Ovary (tissue), 10 donors: ENCODE data around the gene CYB5R3. TPM values are rescaled to one million over a fixed set of nuclear protein-coding genes. Genes with fewer than 3 reads are reported as not detected.

Experiments used
- DNase-seq, 5 donors: peaks; one replicate each; pipeline ENCODE4 v3.0.0-alpha.2; 2019 to 2020
- H3K27ac ChIP-seq, 2 donors: fragments of 200-600 bp; one replicate each; pipeline versions ENCODE4 v1.5.1 to v1.8.0; 2019 to 2022
- H3K27me3 ChIP-seq: fragments of 200-600 bp; one replicate; pipeline ENCODE4 v1.8.0; 2022
- H3K36me3 ChIP-seq: fragments of 200-600 bp; sonication (generic); one replicate; pipeline ENCODE4 v1.5.1; 2019
- H3K4me1 ChIP-seq: one replicate; pipeline ENCODE4 v1.8.1; 2013; ENCODE audit warnings: mild to moderate bottlenecking, moderate library complexity; ENCODE audit not compliant: insufficient read depth
- H3K4me3 ChIP-seq: fragments of 200-600 bp; sonication (generic); one replicate; pipeline ENCODE4 v1.5.1; 2017
- H3K9me3 ChIP-seq, 2 donors: fragments of 200-600 bp in 1 of 2; sonication (generic) in 1 of 2; one replicate each; pipeline versions ENCODE4 v1.5.1 to v1.8.1; 2013 to 2019; ENCODE audit warnings: mild to moderate bottlenecking in 1 of 2, moderate library complexity in 1 of 2
- EP300 ChIP-seq: sonication (generic); formaldehyde crosslinking; IDR thresholded peaks from one replicate; pipeline ENCODE4 v1.6.1; 2017; ENCODE audit warnings: antibody characterized with exemption
- POLR2A ChIP-seq: fragments of 450-650 bp; IDR thresholded peaks from one replicate; pipeline ENCODE4 v1.6.1; 2017; ENCODE audit warnings: antibody characterized with exemption, mild to moderate bottlenecking, moderate library complexity
- WGBS, 3 donors: extraction: QIAGEN DNeasy Blood & Tissue Kit in 1 of 3; methylation state at CpG; one replicate each; pipeline versions ENCODE4 v1.1.5 to v1.1.7; 2013 to 2017; 5-methylcytosine and 5-hydroxymethylcytosine counted together
- intact Hi-C, 4 donors: fragments of 100-400 bp; cut with DNase I; formaldehyde crosslinking; loops; one replicate each; pipeline versions ENCODE4 v1.11.0 to v1.15.1; 2022 to 2023
- long read RNA-seq, 3 donors: library from polyadenylated mRNA in 2 of 3; unstranded in 2 of 3; transcript quantifications; one replicate each; pipeline ENCODE4 v2.0.0 and lab custom pipeline, GENCODE V29; 2021 to 2026
- polyA plus RNA-seq, 2 donors: library from polyadenylated mRNA; stranded (reverse); fragments of 200-250 nt in 1 of 2; fragments of 350-450 nt in 1 of 2; fragmentation: Illumina TruSeq in 1 of 2; extraction: RNeasy Lipid Tissue Mini Kit (QIAGEN cat#74804) in 1 of 2; gene quantifications; one replicate each; pipeline ENCODE4 v1.2.3, GENCODE V29; 2013 to 2014
- total RNA-seq, 7 donors: library from RNA; depleted of rRNA in 2 of 7; stranded (reverse); fragments of >200 nt in 2 of 7; fragmentation: NEBNext Ultra II Directional in 3 of 7; extraction: Animal tissue kit (Norgen Biotek cat#: 25700) in 3 of 7; gene quantifications; one replicate each; pipeline versions ENCODE4 v1.1.0 to v1.2.4, GENCODE V29; 2016 to 2023
- TF ChIP-seq, protein P1 (sequence below), 3 donors: fragments of 450-650 bp in 2 of 3; fragments of 200-600 bp in 1 of 3; IDR thresholded peaks; one replicate each; pipeline versions ENCODE4 v1.5.1 to v1.8.0; 2016 to 2022; ENCODE audit warnings: antibody characterized with exemption in 3 of 3, mild to moderate bottlenecking in 1 of 3
- donor health status: DM: no; HTN: no; CAD: no; lungs with moderate emphysema.
- donor health status: DM: no; HTN: no; CAD: no.
- donor health status: Bipolar disorder and iron deficiency.
- donor health status: DM: yes; HTN: yes; CAD: no.
- donor health status: DM: no; HTN: no; CAD: no.
- donor health status: DM: yes; HTN: yes; CAD: no.

Gene CYB5R3
- 100 to 1,000 TPM in 5 of 7 donors, 10 to 100 TPM in 2; 56.9 to 279 (median 228) TPM for total RNA-seq
- polyA plus RNA-seq: 100 to 1,000 TPM; 224 to 231 TPM
- long read RNA-seq, donor 1, transcript CYB5R3-201 (9 exons, 2,124 nt): major isoform, 592 of 697 reads
- long read RNA-seq, donor 1, transcript CYB5R3-204 (8 exons, 1,849 nt): minor isoform, 24 of 697 reads
- long read RNA-seq, donor 1, transcript CYB5R3-208 (6 exons, 3,938 nt): minor isoform, 5 of 697 reads
- long read RNA-seq, donor 1, transcript CYB5R3-205 (9 exons, 2,153 nt): minor isoform, 7 of 697 reads
- long read RNA-seq, donor 1, partial matches to known transcripts: 35 of 697 reads
- long read RNA-seq, donor 1, other reads (novel, unspliced or antisense): 33 of 697 reads
- long read RNA-seq, donor 2, transcript CYB5R3-204 (8 exons, 1,849 nt): minor isoform, 6 of 101 reads
- long read RNA-seq, donor 2, transcript CYB5R3-201 (9 exons, 2,124 nt): major isoform, 82 of 101 reads
- long read RNA-seq, donor 2, partial matches to known transcripts: 8 of 101 reads
- long read RNA-seq, donor 2, other reads (novel, unspliced or antisense): 5 of 101 reads
- long read RNA-seq, donor 3, transcript CYB5R3-205 (9 exons, 2,153 nt): minor isoform, 8 of 1,041 reads
- long read RNA-seq, donor 3, transcript CYB5R3-201 (9 exons, 2,124 nt): major isoform, 877 of 1,041 reads
- long read RNA-seq, donor 3, transcript CYB5R3-204 (8 exons, 1,849 nt): minor isoform, 51 of 1,041 reads
- long read RNA-seq, donor 3, partial matches to known transcripts: 14 of 1,041 reads
- long read RNA-seq, donor 3, other reads (novel, unspliced or antisense): 88 of 1,041 reads

DNA sequence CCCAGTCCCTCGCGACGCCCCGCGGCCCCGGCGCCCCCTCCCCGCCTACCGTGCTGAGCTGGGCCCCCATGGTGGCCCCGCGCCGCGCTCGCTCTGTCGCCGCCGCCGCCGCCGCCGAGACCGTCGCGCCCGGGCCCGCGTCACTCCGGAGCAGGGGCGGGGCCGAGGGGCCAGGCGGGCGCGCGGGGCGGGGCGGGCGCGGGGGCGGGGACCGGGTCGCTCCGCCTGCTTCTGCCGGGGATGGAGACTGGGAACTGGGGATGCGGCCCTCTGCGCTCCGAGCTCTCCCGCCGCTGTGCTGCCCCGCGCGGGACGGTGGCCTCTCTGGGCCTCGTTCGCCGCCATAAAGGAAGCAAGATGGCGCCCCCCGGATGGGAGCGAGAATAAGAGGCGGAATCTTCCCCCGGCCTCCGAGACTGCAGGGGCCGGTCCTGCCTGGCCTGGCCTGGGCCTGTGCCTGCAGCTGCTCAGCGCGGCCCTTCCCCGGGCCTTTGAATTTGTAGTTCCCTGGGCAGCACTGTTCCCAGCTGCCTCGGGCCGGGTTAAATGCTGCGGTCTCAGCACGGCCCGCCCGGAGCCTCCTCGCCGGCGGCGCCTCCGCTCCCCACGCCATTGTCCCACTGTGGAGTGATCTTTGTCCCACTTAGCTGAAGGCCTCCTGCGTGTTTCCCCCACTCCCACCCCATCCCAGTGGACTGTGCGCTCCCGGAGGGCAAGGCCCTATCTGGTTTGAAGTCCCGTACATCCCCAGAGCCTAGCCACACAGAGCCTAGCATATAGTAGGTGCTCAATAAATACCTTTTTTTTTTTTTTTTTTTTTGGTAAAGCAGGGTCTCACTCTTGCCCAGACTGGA, at the start of gene CYB5R3:
CYB5R3 (minus strand) TSS at position 147 of the 854 bp plus-strand sequence; CDS start at position 70, 77 bp downstream.
- Histone ChIP-seq H3K4me1 (peaks cover 29% of the 10 kb centered on the region), H3K27me3 (no peaks in the 10 kb centered on the region), H3K36me3 (no peaks in the 10 kb centered on the region), H3K4me3 (peak within 1 kb of the TSS; percentile 93), H3K9me3 (no peaks in the 10 kb centered on the region), H3K27ac (peak within 1 kb of the TSS; percentile 93 to 99)
- TF ChIP-seq POLR2A (no peak), EP300 (no peak)
- TF ChIP-seq, protein P1, sequence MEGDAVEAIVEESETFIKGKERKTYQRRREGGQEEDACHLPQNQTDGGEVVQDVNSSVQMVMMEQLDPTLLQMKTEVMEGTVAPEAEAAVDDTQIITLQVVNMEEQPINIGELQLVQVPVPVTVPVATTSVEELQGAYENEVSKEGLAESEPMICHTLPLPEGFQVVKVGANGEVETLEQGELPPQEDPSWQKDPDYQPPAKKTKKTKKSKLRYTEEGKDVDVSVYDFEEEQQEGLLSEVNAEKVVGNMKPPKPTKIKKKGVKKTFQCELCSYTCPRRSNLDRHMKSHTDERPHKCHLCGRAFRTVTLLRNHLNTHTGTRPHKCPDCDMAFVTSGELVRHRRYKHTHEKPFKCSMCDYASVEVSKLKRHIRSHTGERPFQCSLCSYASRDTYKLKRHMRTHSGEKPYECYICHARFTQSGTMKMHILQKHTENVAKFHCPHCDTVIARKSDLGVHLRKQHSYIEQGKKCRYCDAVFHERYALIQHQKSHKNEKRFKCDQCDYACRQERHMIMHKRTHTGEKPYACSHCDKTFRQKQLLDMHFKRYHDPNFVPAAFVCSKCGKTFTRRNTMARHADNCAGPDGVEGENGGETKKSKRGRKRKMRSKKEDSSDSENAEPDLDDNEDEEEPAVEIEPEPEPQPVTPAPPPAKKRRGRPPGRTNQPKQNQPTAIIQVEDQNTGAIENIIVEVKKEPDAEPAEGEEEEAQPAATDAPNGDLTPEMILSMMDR (IDR thresholded peaks at IDR 0.05): no peak
- intact Hi-C loops: no loop called here
- 2 to 9% (median 3%) methylated on average over 31 to 76 of the region's 81 CpGs for WGBS, 3 donors
- peak; percentile 73 to 87 (median 83) for DNase-seq

DNA sequence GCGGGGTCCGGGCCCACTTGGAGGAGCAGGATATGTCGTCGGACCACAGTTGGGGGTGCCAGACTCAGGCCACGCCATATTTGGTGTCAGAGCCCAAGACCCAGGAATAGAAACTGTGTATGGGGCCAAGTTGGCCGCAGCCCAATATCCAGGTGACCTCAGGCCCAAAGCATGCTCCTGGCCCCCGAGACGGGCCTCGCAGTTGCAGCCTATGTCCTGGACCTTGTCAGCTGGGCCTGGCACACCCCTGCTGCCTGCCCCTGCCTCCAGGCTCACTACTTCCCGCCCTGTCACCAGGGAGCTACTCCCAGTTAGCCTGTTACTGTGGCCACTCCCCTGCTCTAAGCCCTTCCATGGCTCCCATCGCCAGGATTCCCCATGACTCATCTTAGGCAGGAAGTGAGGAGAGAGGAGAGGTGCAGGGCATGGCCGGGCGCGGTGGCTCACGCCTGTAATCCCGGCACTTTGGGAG, 48.4 kb upstream of the CYB5R3 start:
- Histone ChIP-seq H3K27ac (peak overlapping the region in 1 of 2 donors; percentile 6), H3K27me3 (no peaks in the 10 kb centered on the region), H3K36me3 (no peaks in the 10 kb centered on the region), H3K4me3 (no peak overlapping the region), H3K9me3 (no peaks in the 10 kb centered on the region), H3K4me1 (peaks cover 8% of the 10 kb centered on the region)
- peak in 1 of 5 donors; percentile 61 for DNase-seq
- intact Hi-C loops: loop anchor here in 1 of 4 donors (10.0 kb wide), 1 partner anchor 237 kb away; no protein-coding TSS in a partner anchor
- WGBS, 3 donors: 42 to 69% (median 68%) methylated on average over 14 to 16 of the region's 16 CpGs
- TF ChIP-seq POLR2A (no peak), EP300 (no peak)
- TF ChIP-seq, protein P1 (IDR thresholded peaks at IDR 0.05): no peak

DNA sequence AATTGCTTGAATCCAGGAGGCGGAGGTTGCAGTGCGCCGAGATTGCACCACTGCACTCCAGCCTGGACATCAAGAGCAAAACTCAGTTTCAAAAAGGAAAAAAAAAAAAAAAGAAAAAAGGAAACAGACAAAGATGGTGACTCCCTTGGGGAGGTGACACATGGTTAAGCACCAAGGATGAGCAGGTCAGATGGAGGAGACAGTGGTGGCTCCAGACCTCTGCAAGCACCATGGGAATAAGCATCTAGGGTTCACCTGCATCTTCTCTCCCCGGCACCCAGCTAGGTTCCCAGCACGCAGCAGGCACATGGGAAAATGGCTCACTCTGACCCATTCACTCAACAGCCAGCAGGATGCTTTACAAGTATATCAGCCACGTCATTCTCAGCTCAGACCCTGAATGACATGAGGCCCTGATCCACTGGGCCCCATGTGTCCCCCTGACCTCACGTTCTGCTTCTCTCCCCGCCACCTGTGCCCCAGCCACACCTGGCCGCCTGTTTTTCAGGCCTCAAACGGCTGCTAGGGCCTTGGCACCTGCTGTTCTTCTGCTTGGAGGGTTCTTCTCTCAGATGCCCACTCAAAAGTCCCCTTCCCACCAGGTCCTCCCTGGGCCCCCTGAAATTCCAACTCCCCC, 47.3 kb upstream of the CYB5R3 start:
- H3K4me1 ChIP-seq: peaks cover 8% of the 10 kb centered on the region
- 88 to 91% (median 90%) methylated on average over 10 of the region's 10 CpGs for WGBS, 3 donors

More for the DNA sequence above, 47.3 kb upstream of the CYB5R3 start:
- DNase-seq: no peak
- no peak overlapping the region for H3K4me3 ChIP-seq
- H3K9me3 ChIP-seq: no peaks in the 10 kb centered on the region
- no peaks in the 10 kb centered on the region for H3K36me3 ChIP-seq
- H3K27me3 ChIP-seq: no peaks in the 10 kb centered on the region
- TF ChIP-seq POLR2A (no peak), EP300 (no peak)
- TF ChIP-seq, protein P1 (IDR thresholded peaks at IDR 0.05): no peak
- intact Hi-C loops: loop anchor here in 1 of 4 donors (10.0 kb wide), 1 partner anchor 238 kb away; no protein-coding TSS in a partner anchor
- no peak overlapping the region for H3K27ac ChIP-seq
